ENCODE results near the gene SRPRB. TPM values are rescaled to one million over a fixed set of nuclear protein-coding genes. Genes with fewer than 3 reads are reported as not detected.

SRPRB gene
- total RNA-seq, 1 experiment from 2014 or later: 54.8 TPM

DNA sequence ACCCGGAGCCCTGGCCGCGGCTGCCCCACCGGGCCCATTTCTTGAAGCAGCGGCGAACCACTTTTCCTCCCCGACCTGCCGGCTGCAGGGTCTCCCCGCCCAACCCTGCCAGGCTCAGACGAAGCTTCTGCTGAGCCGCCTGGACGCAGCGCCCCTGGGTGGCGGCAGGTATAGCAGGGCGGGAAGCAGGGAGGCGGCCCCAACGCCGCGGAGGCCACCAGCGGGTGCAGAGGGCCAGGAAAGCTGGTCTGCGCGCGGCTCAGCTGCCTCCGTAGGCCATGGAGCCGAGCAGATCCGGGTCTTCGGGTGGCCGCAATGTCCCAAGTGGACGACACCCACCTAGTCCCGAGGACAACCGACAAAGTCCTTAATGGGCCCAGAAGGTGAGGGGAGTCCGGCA is 21.9 kb upstream of the SRPRB start:
- H3K4me2 ChIP-seq (ENCODE audit: insufficient read depth, insufficient read length, low read length): no peak overlapping the region
- no peak overlapping the region for H2BK15ac ChIP-seq (ENCODE audit: low read depth, low read length)
- H3K56ac ChIP-seq (ENCODE audit: insufficient read length, low read depth, low read length): no peak overlapping the region
- H3K79me1 ChIP-seq (ENCODE audit: insufficient read depth, low read depth, low read length, poor library complexity, severe bottlenecking): no peaks in the 10 kb centered on the region
- TF ChIP-seq CTCF (conservative IDR thresholded peaks at IDR 0.05): no peak
- H3K23me2 ChIP-seq (ENCODE audit: insufficient read length, low read depth, low read length, poor library complexity, severe bottlenecking): no peaks in the 10 kb centered on the region
- no peak overlapping the region for H3K14ac ChIP-seq (ENCODE audit: insufficient read depth, low read length)
- no peak overlapping the region for H4K5ac ChIP-seq (ENCODE audit: insufficient read length, low read depth, low read length)
- H3K4me3 Mint-ChIP-seq: no peak overlapping the region
- H3K18ac ChIP-seq (ENCODE audit: insufficient read length, low read depth, low read length): no peak overlapping the region
- no peak overlapping the region for H2AFZ ChIP-seq (ENCODE audit: low read length)
- H3K27me3 ChIP-seq (ENCODE audit: insufficient read depth, low read length): no peaks in the 10 kb centered on the region
- H3K4me1 Mint-ChIP-seq: 0 out of 4 replicates have a peak, but pooled peaks cover 0 to under 1% of the 10 kb centered on the region in 2 experiments
- peaks cover 5% of the 10 kb centered on the region; the same call in 1 of the 2 replicates for H3K27me3 Mint-ChIP-seq (ENCODE audit: low read depth)
- H3K4ac ChIP-seq (ENCODE audit: low read depth, low read length): no peak overlapping the region
- H3K4me1 ChIP-seq (ENCODE audit: insufficient read depth, low read length): no peaks in the 10 kb centered on the region
- peak; percentile 53 for DNase-seq
- H3K9me3 Mint-ChIP-seq: peaks cover 11 to 18% of the 10 kb centered on the region in 2 experiments
- WGBS (ENCODE audit: extremely low coverage, insufficient read length, low lambda C conversion rate): no CpG with 5 or more reads among the region's 32 CpGs
- no peak overlapping the region for H2BK12ac ChIP-seq (ENCODE audit: insufficient read length, low read depth, low read length)
- no peak overlapping the region for H3K9ac ChIP-seq (ENCODE audit: extremely low read depth, insufficient read length, low read length)
- H4K91ac ChIP-seq (ENCODE audit: insufficient read length, low read depth, low read length): no peak overlapping the region
- H2BK120ac ChIP-seq (ENCODE audit: low read depth, low read length, poor library complexity, severe bottlenecking): no peak overlapping the region
- no peak overlapping the region for H2AK5ac ChIP-seq (ENCODE audit: insufficient read length, low read length)
- H3T11ph ChIP-seq (ENCODE audit: low read length): no peak overlapping the region
- H4K8ac ChIP-seq (replicated peaks; ENCODE audit: insufficient read length, low read depth, low read length): no peak overlapping the region
- peaks cover 0 to 4% (median 2%) of the 10 kb centered on the region in 3 experiments; a peak in 1 of 7 replicates for H3K36me3 Mint-ChIP-seq (ENCODE audit: insufficient read depth in 1 of 3, low read depth in 3 of 3)
- H2BK20ac ChIP-seq (ENCODE audit: low read depth, low read length, poor library complexity, severe bottlenecking): no peak overlapping the region
- no peak overlapping the region for H3K27ac Mint-ChIP-seq
- H2BK5ac ChIP-seq (ENCODE audit: insufficient read length, low read length): no peak overlapping the region
- H3K27ac ChIP-seq (ENCODE audit: insufficient read length, low read depth, low read length): no peak overlapping the region
- H4K20me1 ChIP-seq (ENCODE audit: control insufficient read depth, insufficient read depth, insufficient read length): no peaks in the 10 kb centered on the region
- H3K79me2 ChIP-seq (ENCODE audit: insufficient read depth, low read length): no peaks in the 10 kb centered on the region; the same call in 1 of the 2 replicates
- no peak overlapping the region for H3K23ac ChIP-seq (ENCODE audit: insufficient read length, low read depth, low read length)
- H3K9me3 ChIP-seq (ENCODE audit: control insufficient read depth, low read depth, low read length): no peaks in the 10 kb centered on the region
